Epithelial cell of proximal tubule (primary cell): ENCODE data around the gene TPRKB. TPM values are rescaled to one million over a fixed set of nuclear protein-coding genes. Genes with fewer than 3 reads are reported as not detected.
"Not testable (repeated sequence)": the region's sequence is repeated elsewhere in the genome, so short reads cannot be mapped to it uniquely, and the experiment has no call there.

Source experiments
- DNase-seq: peaks from one replicate; pipeline ENCODE4 v3.0.0-alpha.2; 2011; ENCODE audit warnings: low read depth
- H3K4me3 ChIP-seq: 2 replicates; pipeline ENCODE4 v1.5.1; 2011; ENCODE audit warnings: low read depth, mild to moderate bottlenecking, low read length
- total RNA-seq: library from RNA; depleted of rRNA; stranded (reverse); fragments of >200 nt; gene quantifications from 2 replicates; pipeline ENCODE4 v1.2.3, GENCODE V29; 2015
- TF ChIP-seq, protein P1 (sequence below): conservative IDR thresholded peaks from 2 replicates; pipeline ENCODE4 v1.5.1; 2012; ENCODE audit warnings: low read depth, mild to moderate bottlenecking, low read length

The TPRKB gene
- total RNA-seq, 1 donor from 2014 or later, result 55.2 TPM

DNA sequence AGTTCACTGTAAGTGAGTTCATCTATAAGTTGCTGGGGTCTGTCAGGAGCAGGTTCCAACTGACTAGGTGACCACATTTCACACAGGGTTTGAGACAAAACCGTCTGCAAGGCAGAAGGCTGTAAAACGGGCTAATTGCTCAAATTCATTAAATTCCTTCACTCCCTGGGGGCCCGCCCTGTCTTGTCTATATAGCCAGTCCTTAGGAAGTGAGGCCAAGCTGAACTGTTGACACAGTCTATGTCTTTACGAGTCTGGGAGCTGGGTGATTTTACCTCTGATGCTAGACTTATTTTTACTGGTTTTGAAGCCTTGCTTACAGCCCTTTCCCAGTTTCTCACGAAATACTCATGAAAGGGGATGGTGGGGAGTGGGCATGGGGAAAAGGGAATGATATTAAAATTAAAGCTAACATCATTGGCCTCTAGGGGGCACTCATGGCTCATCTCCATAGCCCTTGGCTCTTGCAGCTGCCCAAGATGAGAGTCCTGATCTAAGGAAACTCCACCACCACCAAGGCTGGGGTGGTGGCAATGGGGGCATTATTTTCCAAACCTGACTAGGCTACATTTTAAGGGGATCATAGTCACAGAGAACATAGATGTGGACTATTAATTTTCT is 57.1 kb downstream of the TPRKB start:
- TF ChIP-seq, protein P1, sequence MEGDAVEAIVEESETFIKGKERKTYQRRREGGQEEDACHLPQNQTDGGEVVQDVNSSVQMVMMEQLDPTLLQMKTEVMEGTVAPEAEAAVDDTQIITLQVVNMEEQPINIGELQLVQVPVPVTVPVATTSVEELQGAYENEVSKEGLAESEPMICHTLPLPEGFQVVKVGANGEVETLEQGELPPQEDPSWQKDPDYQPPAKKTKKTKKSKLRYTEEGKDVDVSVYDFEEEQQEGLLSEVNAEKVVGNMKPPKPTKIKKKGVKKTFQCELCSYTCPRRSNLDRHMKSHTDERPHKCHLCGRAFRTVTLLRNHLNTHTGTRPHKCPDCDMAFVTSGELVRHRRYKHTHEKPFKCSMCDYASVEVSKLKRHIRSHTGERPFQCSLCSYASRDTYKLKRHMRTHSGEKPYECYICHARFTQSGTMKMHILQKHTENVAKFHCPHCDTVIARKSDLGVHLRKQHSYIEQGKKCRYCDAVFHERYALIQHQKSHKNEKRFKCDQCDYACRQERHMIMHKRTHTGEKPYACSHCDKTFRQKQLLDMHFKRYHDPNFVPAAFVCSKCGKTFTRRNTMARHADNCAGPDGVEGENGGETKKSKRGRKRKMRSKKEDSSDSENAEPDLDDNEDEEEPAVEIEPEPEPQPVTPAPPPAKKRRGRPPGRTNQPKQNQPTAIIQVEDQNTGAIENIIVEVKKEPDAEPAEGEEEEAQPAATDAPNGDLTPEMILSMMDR, result peak; percentile 66
- not testable (repeated sequence) for DNase-seq, H3K4me3 ChIP-seq

Other genes with a start within 250 kb of the TPRKB start
- gene NAT8, start 94.9 kb downstream of the TPRKB start, total RNA-seq, result not detected in 2 replicates
- gene DUSP11, start 42.8 kb upstream of the TPRKB start, total RNA-seq, result 20.9 and 29.2 TPM in 2 replicates
- not detected in 2 replicates for gene C2orf78, start 46.8 kb upstream of the TPRKB start, total RNA-seq
- 34.9 and 37.5 TPM in 2 replicates for gene STAMBP, start 91.6 kb upstream of the TPRKB start, total RNA-seq
- gene ACTG2, start 155.7 kb upstream of the TPRKB start, total RNA-seq, result not detected in 2 replicates
- gene DGUOK, start 189.5 kb upstream of the TPRKB start, total RNA-seq, result 65.6 and 87.8 TPM in 2 replicates
- gene TET3, start 247.6 kb upstream of the TPRKB start, total RNA-seq, result 4.8 and 5.4 TPM in 2 replicates